Aorta (tissue), 5 donors: ENCODE measurements around the gene LEKR1. TPM values are rescaled to one million over a fixed set of nuclear protein-coding genes. Genes with fewer than 3 reads are reported as not detected.

Source experiments
- ATAC-seq: fragments of 200-7000 bp; cut with Tn5 transposase; one replicate; pipeline ENCODE4 v1.9.1; 2022; ENCODE audit warnings: moderate library complexity; ENCODE audit not compliant: low FRiP score
- DNase-seq, 2 donors: peaks; one replicate each; pipeline ENCODE4 v3.0.0-alpha.2; 2020
- H3K27ac ChIP-seq, 2 donors: one replicate each; pipeline ENCODE4 v1.5.1; 2013; ENCODE audit warnings: low read length in 2 of 2, mild to moderate bottlenecking in 2 of 2, moderate library complexity in 2 of 2, control low read depth in 1 of 2, inconsistent platforms in 1 of 2, low read depth in 1 of 2
- H3K27me3 ChIP-seq, 2 donors: one replicate each; pipeline ENCODE4 v1.6.1; 2013; ENCODE audit warnings: control low read depth in 1 of 2, low read length in 1 of 2, mild to moderate bottlenecking in 1 of 2, moderate library complexity in 1 of 2; ENCODE audit not compliant: insufficient read depth in 2 of 2, control insufficient read depth in 1 of 2
- H3K36me3 ChIP-seq, 2 donors: one replicate each; pipeline ENCODE4 v1.6.1; 2013; ENCODE audit warnings: control low read depth in 1 of 2, low read length in 1 of 2, mild to moderate bottlenecking in 1 of 2; ENCODE audit not compliant: insufficient read depth in 2 of 2, control insufficient read depth in 1 of 2
- H3K4me1 ChIP-seq, 2 donors: one replicate each; pipeline ENCODE4 v1.6.1; 2013; ENCODE audit warnings: low read length in 2 of 2, control low read depth in 1 of 2, mild to moderate bottlenecking in 1 of 2, moderate library complexity in 1 of 2; ENCODE audit not compliant: insufficient read depth in 2 of 2, control insufficient read depth in 1 of 2
- H3K4me3 ChIP-seq, 2 donors: one replicate each; pipeline ENCODE4 v1.5.1; 2013; ENCODE audit warnings: low read length in 2 of 2, control low read depth in 1 of 2, mild to moderate bottlenecking in 1 of 2
- H3K9me3 ChIP-seq: one replicate; pipeline ENCODE4 v1.6.1; 2013; ENCODE audit warnings: mild to moderate bottlenecking, low read length; ENCODE audit not compliant: control insufficient read depth
- WGBS, 2 donors: extraction: QIAGEN DNeasy Blood & Tissue Kit; methylation state at CpG; one replicate each; pipeline ENCODE4 v1.1.7; 2013; 5-methylcytosine and 5-hydroxymethylcytosine counted together
- intact Hi-C, 2 donors: fragments of 100-400 bp; cut with DNase I; formaldehyde crosslinking; loops; one replicate each; pipeline versions ENCODE4 v1.14.2 to v1.15.0; 2022
- polyA plus RNA-seq, 2 donors: library from polyadenylated mRNA; stranded (reverse); fragments of 200-250 nt; gene quantifications; one replicate each; pipeline ENCODE4 v1.2.3, GENCODE V29; 2013
- total RNA-seq, 2 donors: library from RNA; stranded (reverse); fragmentation: NEBNext Ultra II Directional; extraction: Animal tissue kit (Norgen Biotek cat#: 25700); gene quantifications; one replicate each; pipeline ENCODE4 v1.2.1, GENCODE V29; 2021
- donor health status: healthy with polysubstance abuse.
- donor health status: Bipolar disorder and iron deficiency.
- donor health status: DM: no; HTN: no; CAD: no.
- donor health status: DM: no; HTN: no; CAD: no.
- donor health status: DM: yes; HTN: yes; CAD: no.

The LEKR1 gene
- total and polyA plus RNA-seq, 4 donors, result 0.30 to 1.3 TPM; not detected in 2

GRCh38 chr3:156840826-156841689 is 14.9 kb downstream of the LEKR1 start:
- Histone ChIP-seq H3K4me3 (no peak overlapping the region), H3K27ac (no peak overlapping the region), H3K4me1 (peaks cover 0 to 3% of the 10 kb centered on the region in 2 donors), H3K27me3 (no peaks in the 10 kb centered on the region), H3K9me3 (no peaks in the 10 kb centered on the region), H3K36me3 (no peaks in the 10 kb centered on the region)
- 79 to 81% methylated on average over 3 of the region's 3 CpGs for WGBS, 2 donors
- DNase-seq (no peak), ATAC-seq (no peak)
- intact Hi-C loops, result no loop called here

DNA sequence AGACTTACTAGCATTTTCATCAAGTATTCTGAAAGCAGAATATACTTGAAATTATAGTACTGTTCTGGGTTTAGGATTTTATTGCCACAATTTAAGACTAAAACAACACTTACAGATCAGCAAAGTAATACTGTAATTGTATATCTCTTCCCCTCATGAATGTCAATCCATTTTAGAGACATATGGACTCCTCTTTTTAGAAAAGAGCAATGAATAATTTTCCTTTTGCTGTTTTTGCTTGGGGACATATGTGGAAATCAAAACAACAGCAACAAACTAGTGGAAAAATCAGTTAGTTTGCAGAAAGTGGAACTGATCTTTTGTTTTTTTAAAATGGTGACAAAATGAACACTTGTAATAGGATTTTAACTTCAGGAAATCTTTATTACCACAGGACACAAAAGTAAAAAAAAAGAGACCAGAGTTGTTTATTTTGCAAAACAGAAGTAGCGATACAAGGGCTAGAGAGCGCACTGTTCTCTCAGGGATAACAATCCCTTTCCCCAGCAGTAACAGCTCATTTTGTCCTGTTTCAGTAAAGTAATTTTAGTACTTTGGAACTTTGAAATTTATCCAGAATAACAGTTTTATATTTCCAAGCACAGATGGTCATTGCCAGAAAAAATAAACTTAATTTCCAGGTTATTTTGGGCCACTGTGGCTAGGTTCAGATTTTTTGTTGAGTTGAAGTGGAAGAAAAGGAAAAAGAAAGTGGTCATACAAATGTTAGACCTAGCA is 17.1 kb downstream of the LEKR1 start:
- DNase-seq (no peak), ATAC-seq (no peak)
- intact Hi-C loops, result no loop called here
- H3K4me1 ChIP-seq, result peaks cover 0 to 3% of the 10 kb centered on the region in 2 donors
- peak overlapping the region in 1 of 2 donors; percentile 65 for H3K27ac ChIP-seq
- no peaks in the 10 kb centered on the region for H3K9me3 ChIP-seq
- no peaks in the 10 kb centered on the region for H3K36me3 ChIP-seq
- H3K4me3 ChIP-seq, result no peak overlapping the region
- 0 to 3% methylated on average over 2 of the region's 2 CpGs for WGBS, 2 donors
- no peaks in the 10 kb centered on the region for H3K27me3 ChIP-seq

DNA sequence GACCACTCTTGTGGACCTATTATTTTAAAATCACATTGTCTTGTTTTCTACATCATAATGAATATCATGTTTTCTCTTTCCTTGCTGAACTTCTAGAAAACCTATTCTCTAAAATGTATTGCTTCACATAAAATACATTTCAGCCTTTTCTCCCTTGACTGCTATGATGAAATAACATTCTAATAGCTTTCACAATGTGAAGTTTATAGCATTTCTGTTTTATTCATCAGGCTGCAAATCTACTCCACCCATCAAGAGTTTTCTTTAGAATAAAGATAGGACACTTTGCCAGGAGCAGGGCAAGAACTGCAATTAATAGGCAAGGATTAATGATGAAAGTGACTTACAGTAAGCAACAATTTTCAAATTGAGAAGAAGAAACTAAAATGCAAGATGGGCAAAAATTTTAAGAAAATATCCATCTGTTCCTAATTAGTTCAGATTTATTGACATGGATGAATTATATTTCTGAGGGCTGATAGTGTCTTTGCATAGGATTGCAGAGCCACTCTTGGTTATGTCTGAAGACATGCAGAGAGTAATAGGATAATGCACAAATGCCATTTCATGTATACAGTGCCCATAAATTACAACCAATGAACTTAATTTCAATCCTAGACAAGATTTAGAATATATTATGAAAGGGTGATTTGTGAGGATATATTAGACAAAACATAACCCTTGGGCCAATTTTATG is 21.7 kb downstream of the LEKR1 start:
- Histone ChIP-seq H3K27me3 (no peaks in the 10 kb centered on the region), H3K4me3 (no peak overlapping the region), H3K4me1 (peaks cover 0 to under 1% of the 10 kb centered on the region in 2 donors), H3K9me3 (peaks cover 2% of the 10 kb centered on the region), H3K36me3 (no peaks in the 10 kb centered on the region), H3K27ac (no peak overlapping the region)
- ATAC-seq, result no peak
- intact Hi-C loops, result no loop called here
- DNase-seq, result no peak

DNA sequence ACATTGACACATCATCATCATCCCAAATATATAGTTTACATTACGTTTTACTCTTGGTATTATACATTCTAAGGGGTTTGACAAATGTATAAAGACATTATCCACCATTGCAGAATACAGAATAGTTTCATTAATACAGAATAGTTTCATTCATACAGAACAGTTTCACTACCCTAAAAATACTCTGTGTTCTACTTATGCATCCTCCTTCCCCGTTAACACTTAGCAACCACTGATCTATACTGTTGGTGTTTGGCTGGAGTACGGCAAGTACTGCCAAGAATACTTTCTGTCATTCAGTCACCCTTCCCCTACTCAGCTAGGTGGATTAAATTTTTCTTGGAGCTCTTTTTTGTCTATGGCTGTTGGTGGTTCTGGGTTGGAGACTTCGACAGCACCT is 33.4 kb downstream of the LEKR1 start:
- intact Hi-C loops, result no loop called here
- no peaks in the 10 kb centered on the region for H3K27me3 ChIP-seq
- no peaks in the 10 kb centered on the region for H3K4me1 ChIP-seq
- H3K9me3 ChIP-seq, result no peaks in the 10 kb centered on the region
- no peak overlapping the region for H3K4me3 ChIP-seq
- no peak for DNase-seq
- ATAC-seq, result no peak
- H3K27ac ChIP-seq, result no peak overlapping the region
- no peaks in the 10 kb centered on the region for H3K36me3 ChIP-seq
- WGBS, 2 donors, result 83 to 84% methylated on average over 4 of the region's 4 CpGs

- Histone ChIP-seq H3K36me3 (no peaks in the 10 kb centered on the region), H3K27ac (no peak overlapping the region), H3K27me3 (no peaks in the 10 kb centered on the region), H3K4me3 (no peak overlapping the region), H3K4me1 (no peaks in the 10 kb centered on the region), H3K9me3 (no peaks in the 10 kb centered on the region)
- ATAC-seq (no peak), DNase-seq (no peak)
- intact Hi-C loops, result no loop called here
These were observed 34.7 kb downstream of the LEKR1 start for GRCh38 chr3:156860873-156861272.

DNA sequence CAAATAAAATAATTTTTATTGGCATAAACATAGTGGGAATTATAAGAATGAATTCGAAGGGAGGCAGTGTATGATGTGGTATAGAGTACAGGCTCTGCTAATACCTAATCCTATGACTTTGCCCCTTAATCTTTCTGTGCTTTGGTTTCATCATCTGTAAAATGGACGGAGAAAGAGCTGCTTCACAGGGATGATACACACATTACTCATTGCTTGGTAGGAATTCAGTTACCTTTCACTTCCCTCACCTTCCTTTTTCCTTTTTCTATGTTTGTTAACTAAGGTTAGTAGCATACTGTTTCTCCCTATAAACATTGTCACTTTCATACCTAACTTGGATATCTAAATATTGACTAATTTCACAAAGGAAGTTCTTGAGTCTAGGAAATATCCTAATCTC is 36.2 kb downstream of the LEKR1 start:
- ATAC-seq (no peak), DNase-seq (no peak)
- Histone ChIP-seq H3K27ac (no peak overlapping the region), H3K27me3 (no peaks in the 10 kb centered on the region), H3K9me3 (no peaks in the 10 kb centered on the region), H3K4me1 (no peaks in the 10 kb centered on the region), H3K36me3 (no peaks in the 10 kb centered on the region), H3K4me3 (no peak overlapping the region)
- intact Hi-C loops, result no loop called here
- WGBS, 2 donors, result 87 to 88% methylated on average over 2 of the region's 2 CpGs

- no peaks in the 10 kb centered on the region for H3K36me3 ChIP-seq
- intact Hi-C loops, result no loop called here
- WGBS, 2 donors, result 37 to 38% methylated on average over 2 of the region's 2 CpGs
These were observed 39.6 kb downstream of the LEKR1 start for GRCh38 chr3:156865732-156866131.

DNA sequence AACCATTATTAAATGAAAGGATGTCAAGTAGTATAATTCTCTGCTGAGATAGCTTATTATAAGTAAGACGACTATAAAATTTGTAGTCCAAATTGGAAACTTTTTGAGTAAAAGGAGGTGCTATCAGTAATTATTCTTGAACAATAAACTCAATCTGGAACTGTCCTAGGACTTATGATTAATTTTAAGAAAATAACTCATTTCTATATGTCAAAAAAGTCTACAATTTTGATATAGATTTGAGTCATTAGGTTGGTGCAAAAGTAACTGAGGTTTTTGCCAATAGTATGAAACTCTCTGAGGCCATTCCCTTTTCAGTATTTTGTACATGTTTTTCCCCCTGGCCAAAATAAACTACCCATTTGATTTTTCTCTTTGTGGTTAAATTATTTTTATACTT is 41.0 kb downstream of the LEKR1 start:
- no peak for ATAC-seq
- Histone ChIP-seq H3K36me3 (no peaks in the 10 kb centered on the region), H3K4me1 (no peaks in the 10 kb centered on the region), H3K4me3 (no peak overlapping the region), H3K27ac (no peak overlapping the region), H3K9me3 (no peaks in the 10 kb centered on the region), H3K27me3 (no peaks in the 10 kb centered on the region)
- DNase-seq, result no peak
- WGBS, 2 donors, result 74 to 78% methylated on average over 1 of the region's 1 CpG
- intact Hi-C loops, result no loop called here

More at GRCh38 chr3:156865732-156866131, 39.6 kb downstream of the LEKR1 start:
- DNase-seq, result no peak
- Histone ChIP-seq H3K4me1 (no peaks in the 10 kb centered on the region), H3K27ac (no peak overlapping the region), H3K9me3 (no peaks in the 10 kb centered on the region), H3K4me3 (no peak overlapping the region), H3K27me3 (no peaks in the 10 kb centered on the region)
- ATAC-seq, result no peak
